ENCODE measurements around the gene FUZ.
A peak's percentile ranks its signal among the peaks of the same experiment; 100 is the strongest.

The FUZ gene, protein sequence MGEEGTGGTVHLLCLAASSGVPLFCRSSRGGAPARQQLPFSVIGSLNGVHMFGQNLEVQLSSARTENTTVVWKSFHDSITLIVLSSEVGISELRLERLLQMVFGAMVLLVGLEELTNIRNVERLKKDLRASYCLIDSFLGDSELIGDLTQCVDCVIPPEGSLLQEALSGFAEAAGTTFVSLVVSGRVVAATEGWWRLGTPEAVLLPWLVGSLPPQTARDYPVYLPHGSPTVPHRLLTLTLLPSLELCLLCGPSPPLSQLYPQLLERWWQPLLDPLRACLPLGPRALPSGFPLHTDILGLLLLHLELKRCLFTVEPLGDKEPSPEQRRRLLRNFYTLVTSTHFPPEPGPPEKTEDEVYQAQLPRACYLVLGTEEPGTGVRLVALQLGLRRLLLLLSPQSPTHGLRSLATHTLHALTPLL

DNA sequence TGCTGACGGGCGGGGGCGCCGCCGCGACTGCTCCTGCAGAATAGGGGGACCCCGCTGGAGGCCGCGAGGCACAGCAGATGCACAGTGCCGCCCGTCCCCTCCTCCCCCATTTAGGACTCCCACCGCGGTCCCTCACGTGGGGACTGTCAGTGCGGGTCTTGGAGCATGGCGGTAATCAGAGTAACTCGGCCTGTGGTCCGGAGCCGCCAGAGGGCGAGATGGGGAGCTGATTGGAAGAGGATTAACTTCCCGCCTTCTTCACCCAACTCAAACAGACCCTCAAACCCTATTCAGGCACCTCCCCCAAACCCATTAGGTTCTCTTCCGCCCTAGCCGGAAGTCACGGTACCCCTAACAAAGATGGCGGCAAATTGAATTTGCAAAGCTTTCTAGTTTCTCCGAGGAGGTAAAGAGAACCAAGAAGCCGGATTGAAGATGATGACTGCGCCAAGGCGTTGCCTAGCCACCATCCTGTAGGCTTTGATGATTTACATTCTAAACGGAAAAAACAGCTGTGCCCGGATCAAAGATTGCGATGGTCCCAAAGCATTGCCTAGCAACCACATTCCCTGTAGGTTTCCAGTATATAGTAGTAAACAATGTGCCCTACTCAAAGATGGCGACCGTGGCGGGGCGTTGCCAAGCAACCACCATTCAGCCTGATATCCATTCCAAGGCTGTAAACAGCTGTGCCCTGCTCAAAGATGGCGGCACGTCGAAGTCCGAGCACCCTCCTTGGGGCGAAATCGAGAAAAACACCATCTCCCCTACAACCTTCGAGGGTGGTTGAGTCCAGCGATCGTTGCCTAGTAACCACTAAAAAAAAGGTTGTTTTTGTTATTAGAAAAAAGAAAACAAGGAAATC is at the start of gene FUZ:
Gene FUZ, minus strand, starts transcription at position 296 of the 865 bp plus-strand sequence. Its CDS starts 186 bp downstream, at position 110.
- peak; percentile 97 for DNase-seq (ENCODE audit: low spot score)

DNA sequence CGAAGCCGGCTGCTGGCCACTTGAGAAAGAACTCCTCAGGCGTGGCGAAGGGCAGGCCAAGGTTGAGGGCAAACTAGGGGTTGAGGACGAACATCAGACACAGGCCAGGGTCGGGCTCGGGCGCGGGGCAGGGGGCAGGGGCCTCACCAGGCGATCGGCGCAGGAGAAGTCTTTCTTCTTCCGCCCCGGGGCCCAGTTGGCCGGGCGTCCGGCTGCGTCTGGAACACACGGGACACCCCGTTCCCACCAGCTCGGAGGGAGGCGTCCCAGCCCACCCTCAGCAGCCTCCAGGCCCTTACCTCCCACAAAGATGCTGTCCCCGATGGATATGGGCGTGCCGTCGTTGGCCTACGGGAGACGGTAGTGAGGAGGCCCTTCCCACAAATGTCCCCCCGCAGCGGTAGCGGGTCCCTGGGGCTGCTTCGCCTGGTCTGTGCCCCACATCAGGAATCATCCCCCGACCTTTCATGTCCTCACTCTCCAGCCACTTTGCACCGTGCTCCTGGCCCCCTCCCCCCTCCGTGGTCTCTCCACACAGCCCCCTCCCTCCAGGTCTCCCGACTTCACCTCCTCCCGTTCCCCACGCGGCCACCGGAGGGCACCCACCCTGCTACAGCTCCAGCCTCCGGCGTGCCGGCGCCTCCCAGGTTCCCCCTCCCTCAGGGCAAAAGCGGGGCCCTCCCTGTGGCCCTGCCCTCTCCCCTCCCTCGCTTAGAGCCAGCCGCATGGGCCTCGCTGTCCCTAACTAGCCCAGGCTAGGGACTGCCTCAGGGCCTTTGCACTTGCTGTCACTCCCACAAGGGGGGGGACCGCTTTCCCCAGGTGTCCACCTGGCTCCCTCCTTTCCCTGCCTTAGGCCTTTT is 49.5 kb upstream of the FUZ start:
- DNase-seq (ENCODE audit: low spot score): no peak

DNA sequence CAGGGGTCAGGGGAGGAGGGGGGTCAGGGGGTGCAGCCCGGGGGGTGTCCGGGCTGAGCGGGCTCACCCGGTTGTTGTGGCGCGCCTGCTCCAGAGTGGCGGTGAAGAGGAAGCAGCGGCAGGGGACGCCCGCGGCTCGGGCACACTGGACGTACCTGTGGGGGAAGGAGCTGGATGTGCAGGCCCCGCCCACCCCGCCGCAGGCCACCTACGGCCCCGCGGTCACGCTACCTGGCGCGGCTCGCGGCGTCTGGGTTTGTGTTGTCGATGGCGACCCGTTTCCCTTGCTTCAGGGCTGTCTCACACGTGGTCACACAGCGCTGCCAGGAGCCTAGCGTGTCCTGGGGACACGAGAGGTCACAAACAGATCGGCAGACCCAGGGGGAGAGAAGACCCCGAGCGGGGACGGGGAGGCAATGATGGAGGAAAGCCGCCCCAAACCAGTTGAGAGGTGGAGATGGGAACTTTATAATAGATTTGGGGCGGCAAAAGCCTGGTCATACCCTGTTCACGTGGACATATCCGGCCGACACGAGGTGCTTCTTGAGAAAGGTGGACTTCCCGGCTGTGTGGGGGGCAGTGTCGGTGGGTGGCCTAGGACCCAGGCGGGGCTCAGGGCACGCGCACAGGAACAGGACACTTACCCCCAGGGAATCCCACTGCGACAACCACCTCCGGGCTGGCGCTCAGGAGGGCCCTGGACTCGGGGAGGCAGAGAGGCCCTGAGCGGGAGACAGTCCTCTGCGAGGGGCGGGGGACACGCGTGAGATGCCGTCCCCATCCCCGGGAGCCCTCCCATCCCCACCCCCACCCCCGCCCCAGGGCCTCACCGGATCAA is 48.7 kb upstream of the FUZ start:
- no peak for DNase-seq (ENCODE audit: low spot score)

DNA sequence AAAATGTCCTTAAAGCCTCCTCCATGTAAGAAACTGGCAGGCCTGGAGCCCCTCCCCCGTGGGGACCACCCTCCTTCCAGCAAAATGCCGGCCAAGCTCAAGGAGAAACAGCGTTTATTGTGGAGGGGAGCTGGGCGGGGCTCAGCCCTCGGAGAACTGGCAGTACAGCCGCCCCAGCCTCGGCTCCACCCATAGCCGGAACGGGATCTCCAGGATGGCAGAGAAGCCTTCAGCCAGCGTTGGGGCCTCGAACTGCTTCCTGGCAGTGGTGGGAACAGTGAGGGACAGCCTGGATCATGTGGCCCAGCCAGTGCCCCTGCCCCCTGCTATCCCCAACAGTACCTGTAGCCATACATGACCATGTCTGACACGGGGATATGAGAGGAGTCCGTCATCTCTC is 48.0 kb upstream of the FUZ start:
- no peak for DNase-seq (ENCODE audit: low spot score)

DNA sequence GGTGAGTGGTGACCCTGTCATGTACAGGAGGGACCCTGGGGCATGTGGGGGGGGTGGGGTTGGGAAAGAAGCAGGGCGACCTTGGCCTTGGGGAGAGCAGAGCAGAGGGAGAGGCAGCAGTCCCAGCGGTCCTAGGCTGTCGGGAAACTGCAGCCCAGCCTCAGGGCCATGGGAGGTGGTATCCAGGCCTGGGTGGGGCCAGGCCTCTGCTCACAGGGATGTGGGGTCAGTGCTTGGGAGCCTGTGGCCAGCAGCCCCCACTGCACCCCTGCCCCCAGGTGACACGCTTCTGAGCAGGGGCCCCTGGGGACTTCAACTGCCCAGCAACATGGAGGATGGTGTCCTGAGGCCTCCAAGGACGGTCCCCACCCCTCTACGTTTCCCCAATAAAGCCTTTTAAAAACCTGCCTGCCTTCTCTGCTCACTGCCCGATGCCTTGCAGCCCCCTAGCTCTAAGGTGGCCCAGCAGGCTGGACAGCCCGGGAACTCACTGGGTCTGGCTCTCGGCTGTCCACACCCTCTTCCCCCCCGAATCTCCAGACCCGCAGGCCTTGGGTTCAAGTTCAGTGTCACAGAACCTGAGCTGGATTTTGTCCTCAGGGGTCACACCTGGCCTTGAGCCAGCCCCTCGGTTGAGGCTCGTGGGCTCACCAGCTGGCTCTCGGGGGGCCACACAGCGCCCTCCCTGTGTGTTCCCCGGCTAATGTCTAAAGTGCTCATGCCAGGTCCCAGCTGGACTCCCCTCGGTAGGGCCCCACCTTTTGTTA is 47.4 kb upstream of the FUZ start:
- DNase-seq (ENCODE audit: low spot score): no peak

DNA sequence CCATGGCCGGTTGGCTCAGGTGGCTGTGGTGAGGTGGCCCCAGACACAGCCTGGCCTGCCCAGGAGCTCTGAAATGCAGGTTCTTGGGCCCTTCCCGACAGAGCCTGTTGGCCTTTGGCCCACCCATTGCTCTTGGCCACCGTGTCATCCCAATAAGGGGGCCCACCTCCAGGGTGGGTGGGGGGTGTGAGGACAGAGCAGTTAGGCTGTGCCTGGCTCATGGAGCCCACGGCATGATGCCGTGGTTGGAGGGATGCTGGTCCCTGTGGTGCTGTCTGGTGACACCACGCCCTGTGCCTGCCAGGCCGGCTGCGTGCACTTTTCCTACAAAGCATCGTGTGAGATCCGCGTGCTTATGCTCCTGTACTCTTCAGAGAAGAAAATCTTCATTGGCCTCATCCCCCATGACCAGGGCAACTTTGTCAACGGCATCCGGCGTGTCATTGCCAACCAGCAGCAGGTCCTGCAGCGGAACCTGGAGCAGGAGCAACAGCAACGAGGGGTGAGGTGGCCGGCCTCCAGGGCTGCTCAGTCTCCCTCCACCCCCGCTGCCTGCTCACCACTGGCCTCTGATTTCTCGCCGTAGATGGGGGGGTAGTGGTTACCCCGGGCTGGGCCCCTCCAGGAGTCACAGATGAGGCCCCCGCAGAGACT is 46.7 kb upstream of the FUZ start:
- no peak for DNase-seq (ENCODE audit: low spot score)

DNA sequence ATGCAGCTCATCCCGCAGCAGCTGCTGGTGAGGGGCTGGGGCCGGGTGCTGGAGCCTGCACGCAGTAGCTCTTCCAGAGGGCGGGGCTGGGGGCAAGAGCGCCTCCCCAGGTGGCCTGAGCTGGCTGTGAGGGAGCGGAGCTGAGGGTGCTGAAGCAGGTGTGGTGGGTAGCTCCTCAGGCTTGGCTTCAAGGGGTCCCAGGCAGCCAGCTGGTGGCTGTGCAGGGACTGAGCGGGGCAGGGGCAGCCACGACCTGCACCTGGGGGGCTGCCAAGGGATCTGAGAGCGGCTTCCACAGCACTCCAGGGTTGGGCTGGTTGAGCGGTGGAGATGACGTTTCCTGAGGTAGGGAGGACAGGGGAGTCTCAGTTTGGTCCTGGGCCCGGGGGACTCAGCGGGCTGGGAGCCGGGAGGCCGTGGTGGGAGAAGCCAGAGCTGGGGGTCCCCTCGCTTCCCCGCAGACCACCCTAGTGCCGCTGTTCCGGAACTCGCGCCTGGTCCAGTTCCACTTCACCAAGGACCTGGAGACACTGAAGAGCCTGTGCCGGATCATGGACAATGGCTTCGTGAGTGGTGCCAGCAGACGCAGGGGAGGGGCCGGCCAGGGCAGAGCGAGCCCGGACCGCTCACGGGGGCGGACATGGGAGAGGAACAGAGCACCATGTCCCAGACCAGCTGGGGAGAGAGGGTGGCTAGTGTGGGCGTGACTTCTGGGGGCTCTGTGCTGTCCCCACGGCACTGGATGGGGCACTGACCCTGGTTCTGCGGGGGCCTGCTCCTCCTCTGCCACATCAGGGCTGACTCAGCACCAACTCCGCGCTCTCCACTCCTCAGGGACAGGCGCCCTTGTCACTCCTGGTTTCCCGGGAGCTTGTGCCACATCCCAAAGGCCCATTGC is 45.2 kb upstream of the FUZ start:
- no peak for DNase-seq (ENCODE audit: low spot score)

DNA sequence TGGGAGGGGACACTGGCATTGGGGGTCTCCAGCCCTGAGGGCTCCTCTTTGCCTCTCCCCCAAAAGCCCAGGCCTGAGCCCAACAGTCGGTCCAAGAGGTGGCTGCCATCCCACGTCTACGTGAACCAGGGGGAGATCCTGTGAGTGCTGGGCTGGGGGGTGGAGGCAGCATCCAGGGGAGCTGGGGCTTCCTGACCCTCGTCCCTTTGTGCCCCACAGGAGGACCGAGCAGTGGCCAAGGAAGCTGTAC is 44.7 kb upstream of the FUZ start:
- DNase-seq (ENCODE audit: low spot score): no peak

DNA sequence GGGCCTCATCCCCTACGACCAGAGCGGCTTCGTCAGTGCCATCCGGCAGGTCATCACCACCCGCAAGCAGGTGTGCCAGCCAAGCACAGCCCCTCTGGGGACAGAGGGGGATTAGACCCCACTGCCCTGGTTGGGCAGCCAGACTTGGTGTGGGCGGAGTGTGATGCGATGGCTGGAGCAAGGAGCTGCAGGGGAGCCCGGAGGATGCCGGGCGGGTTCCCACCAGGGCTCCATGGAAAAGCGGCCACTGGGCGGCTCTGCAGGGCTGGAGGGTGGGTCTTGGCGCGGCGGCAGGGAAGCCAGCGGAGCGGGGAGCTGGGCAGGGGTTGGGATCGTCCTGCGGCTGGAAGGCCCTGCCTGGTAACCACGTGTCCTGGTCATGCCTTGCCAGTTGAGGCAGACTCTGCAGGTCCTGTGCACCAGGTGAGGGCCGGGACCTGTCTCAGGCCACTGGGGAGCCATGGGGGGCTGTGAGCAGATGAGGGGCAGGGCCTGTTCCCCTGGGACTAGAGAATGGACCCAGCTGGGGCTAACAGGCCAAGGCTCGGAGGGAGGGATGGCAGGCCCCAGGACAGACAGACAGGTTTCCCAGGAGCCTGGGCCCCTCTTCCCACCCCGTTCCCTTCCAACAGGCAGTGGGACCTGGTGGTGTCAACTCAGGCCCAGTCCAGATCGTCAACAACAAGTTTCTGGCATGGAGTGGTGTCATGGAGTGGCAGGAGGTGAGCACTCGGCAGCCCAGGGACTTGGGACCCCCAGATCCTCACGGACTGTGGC is 44.2 kb upstream of the FUZ start:
- no peak for DNase-seq (ENCODE audit: low spot score)

DNA sequence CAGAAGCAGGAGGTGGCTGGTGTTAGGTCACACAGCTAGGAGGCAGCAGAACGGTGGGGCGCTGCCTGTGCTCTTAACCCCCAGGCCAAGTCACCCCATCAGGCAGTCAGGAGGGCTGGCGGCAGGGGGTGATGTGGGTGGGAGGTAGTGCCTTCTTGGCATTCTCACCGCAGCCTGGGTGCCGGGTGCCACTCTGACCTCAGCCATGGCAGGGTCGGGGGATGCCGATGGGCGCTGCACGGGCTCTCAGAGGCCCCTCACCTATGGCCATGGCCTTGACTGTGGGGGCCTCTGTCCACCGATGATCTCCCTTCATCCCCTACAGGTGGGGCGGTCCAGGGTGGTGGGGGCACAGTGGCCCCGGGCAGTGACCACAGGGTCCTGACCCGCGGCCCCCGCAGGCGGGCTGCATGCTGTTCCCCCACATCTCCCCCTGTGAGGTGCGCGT is 43.5 kb upstream of the FUZ start:
- DNase-seq (ENCODE audit: low spot score): no peak

DNA sequence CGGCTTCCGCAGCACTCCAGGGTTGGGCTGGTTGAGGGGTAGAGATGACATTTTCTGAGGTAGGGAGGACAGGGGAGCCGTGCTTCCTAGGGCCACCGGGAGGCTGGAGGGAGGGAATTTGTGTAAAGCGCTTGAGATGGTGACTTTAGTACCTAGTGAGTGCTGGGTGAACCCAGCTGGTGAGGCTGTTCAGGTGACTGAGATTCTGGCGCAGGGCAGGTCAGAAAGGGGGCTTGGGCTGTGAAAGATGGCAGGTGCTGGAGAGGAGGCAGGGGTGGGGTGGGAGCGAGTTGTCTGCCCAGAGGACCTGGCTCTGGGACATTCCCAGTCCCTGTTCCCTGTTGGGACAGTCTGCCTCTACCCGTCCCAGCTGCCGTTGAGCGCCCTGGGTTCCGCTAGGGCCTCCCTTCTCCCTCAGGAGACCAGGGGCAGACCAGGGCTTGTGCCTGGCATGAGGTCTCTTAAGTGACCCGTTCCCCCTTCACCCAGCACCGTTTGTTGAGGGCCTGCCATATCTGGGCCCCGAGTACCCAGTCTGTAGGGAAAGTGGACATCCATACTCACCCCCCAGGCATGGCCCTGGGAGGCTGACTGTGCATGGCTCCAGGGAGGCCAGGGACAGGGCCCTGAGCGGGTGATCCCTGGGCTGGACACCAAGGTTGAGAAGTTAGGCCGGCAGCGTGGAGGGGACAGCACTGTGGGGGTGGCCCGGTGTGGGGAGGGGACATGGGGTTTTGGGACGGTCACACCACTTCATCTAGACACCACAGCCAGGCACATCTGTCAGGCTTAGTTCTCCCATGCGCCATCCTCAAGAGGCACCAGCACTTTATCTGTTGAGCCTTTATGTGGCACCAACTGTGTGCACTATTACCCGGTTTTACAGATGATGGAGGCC is 42.8 kb upstream of the FUZ start:
- DNase-seq (ENCODE audit: low spot score): no peak

DNA sequence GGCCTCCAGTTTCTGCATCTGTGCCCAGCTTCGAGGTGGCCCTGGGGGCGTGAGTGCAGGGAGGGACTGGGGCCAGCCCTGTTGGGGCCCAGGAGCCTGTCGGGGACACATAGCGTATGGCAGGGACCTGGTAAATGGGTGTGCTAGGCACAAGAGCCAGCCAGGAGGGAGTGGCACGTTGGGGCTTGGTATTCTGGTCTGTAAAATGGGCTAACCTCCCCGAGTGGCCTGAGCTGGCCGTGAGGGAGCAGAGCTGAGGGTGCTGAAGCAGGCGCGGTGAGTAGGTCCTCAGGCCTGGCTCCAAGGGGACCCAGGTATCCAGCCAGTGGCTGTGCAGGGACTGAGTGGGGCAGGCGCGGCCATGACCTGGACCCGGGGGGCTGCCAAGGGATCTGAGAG is 42.2 kb upstream of the FUZ start:
- no peak for DNase-seq (ENCODE audit: low spot score)

DNA sequence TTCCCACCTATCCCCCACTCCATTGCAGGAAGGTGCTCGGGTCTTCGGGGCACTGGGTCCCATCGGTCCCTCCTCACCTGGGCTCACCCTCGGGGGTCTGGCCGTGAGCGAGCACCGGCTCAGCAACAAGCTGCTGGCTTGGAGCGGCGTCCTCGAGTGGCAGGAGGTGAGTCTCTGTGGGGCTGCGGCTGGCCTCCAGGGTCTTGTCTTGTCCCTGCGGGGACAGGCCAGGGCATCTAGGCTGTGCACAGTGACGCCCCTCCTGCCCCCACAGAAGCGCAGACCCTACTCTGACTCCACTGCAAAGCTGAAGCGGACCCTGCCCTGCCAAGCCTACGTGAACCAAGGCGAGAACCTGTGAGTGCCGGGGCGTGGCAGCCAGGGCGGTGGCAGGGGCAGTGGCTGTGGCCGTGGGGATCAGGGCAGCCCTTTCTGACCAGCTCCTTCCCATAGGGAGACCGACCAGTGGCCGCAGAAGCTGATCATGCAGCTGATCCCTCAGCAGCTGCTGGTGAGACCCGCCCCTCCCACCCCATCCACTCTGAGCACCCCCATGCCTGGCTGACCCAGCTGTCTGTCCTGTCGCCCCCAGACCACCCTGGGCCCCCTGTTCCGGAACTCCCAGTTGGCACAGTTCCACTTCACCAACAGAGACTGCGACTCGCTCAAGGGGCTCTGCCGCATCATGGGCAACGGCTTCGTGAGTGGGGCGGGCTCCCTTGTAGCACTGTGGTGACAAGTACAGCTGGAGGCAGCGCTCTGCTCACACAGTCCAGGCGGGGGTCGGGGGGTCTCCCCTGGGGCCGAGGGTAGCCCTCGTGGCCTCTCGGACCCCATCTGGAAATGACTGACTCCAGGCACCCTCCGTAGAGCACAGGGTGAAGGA is 41.5 kb upstream of the FUZ start:
- DNase-seq (ENCODE audit: low spot score): no peak

DNA sequence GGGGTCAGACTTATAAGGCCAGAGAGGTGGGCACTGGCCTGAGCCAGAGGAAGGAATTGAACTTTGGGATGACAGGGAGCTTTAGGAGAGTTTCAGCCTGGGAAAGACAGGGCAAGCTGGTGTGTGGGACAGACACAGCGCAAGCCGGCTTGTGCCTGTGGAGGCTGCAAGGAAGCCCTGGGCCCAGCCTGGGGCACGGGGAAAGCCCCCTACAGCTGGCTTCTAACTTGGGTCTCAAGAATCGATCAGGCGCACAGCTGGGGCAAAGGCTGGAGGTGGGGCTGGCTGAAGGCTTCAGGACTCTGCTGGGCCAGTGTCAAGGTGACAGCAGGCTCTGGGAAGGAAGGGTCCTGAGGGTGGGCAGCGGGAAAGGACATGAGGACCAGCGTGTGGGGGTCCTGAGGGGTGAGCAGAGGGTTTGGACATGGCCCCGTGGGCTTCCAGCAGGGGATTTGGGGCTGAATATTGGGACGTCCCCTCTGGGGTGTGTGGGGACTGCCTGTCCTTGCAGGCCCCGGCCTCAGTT is 40.8 kb upstream of the FUZ start:
- DNase-seq (ENCODE audit: low spot score): no peak

DNA sequence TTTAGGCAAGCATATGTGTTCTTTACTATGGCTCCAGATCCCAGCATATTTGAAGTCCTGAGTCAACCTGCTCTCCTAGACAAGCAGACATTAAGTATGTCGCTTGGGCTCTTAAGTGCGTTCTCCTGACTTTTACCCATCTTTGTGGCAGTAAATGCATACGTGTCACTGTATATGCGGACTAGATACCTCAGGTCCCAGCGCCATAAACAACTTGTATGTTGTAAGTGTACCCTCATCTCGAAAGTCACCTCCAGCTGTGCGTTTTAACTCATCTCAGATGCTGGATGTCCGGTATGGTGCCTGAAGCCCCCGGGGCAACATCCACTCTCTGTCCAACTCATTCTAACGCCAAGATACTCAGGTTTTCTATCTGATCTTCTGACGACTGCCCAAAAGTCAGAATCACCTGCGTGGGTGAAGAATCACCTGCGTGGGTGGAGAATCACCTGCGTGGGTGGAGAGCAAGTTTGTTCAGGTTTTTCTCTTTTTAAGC is 39.6 kb upstream of the FUZ start:
- DNase-seq (ENCODE audit: low spot score): no peak

Data from LoVo (cell line).